Jurkat, Clone E6-1 (cell line): ENCODE measurements around the gene TMEM51.

Experiments
- DNase-seq: peaks from one replicate; pipeline ENCODE4 v3.0.0-alpha.2; 2011; ENCODE audit warnings: low read depth, low spot score
- H3K4me3 ChIP-seq: 2 replicates; pipeline ENCODE4 v1.5.1; 2011; ENCODE audit warnings: mild to moderate bottlenecking, low read length, control low read depth, moderate library complexity

Gene TMEM51

GRCh38 chr1:15251857-15252835, 98.6 kb downstream of the TMEM51 start:
- no peak for DNase-seq

GRCh38 chr1:15254559-15254958, 101.0 kb downstream of the TMEM51 start:
- DNase-seq = no peak

More at GRCh38 chr1:15251857-15252835, 98.6 kb downstream of the TMEM51 start:
- H3K4me3 ChIP-seq = no peak overlapping the region

GRCh38 chr1:15255582-15256149, 102.1 kb downstream of the TMEM51 start:
- no peak overlapping the region for H3K4me3 ChIP-seq
- DNase-seq = no peak

More at GRCh38 chr1:15254559-15254958, 101.0 kb downstream of the TMEM51 start:
- no peak overlapping the region for H3K4me3 ChIP-seq

GRCh38 chr1:15256584-15256983, 103.0 kb downstream of the TMEM51 start:
- H3K4me3 ChIP-seq = no peak overlapping the region
- DNase-seq = no peak

GRCh38 chr1:15257309-15257708, 103.8 kb downstream of the TMEM51 start:
- no peak for DNase-seq
- no peak overlapping the region for H3K4me3 ChIP-seq

GRCh38 chr1:15258833-15259621, 105.5 kb downstream of the TMEM51 start:
- DNase-seq = no peak
- no peak overlapping the region for H3K4me3 ChIP-seq

- DNase-seq = no peak
- H3K4me3 ChIP-seq = no peak overlapping the region
These were observed 106.1 kb downstream of the TMEM51 start for GRCh38 chr1:15259622-15260007.

- DNase-seq = no peak
- H3K4me3 ChIP-seq = no peak overlapping the region
These were observed 107.0 kb downstream of the TMEM51 start for GRCh38 chr1:15260418-15261154.

- DNase-seq = no peak
- H3K4me3 ChIP-seq = no peak overlapping the region
These were observed 107.8 kb downstream of the TMEM51 start for GRCh38 chr1:15261155-15262002.

- no peak for DNase-seq
- H3K4me3 ChIP-seq = no peak overlapping the region
These were observed 108.4 kb downstream of the TMEM51 start for GRCh38 chr1:15262003-15262377.

- DNase-seq = no peak
- no peak overlapping the region for H3K4me3 ChIP-seq
These were observed 109.2 kb downstream of the TMEM51 start for GRCh38 chr1:15262706-15263105.

GRCh38 chr1:15264769-15265168, 111.2 kb downstream of the TMEM51 start:
- H3K4me3 ChIP-seq = no peak overlapping the region
- DNase-seq = no peak
